ENCODE results near the gene TRIO. TPM values are rescaled to one million over a fixed set of nuclear protein-coding genes. Genes with fewer than 3 reads are reported as not detected.

TRIO gene
- total RNA-seq, 1 donor from 2014 or later: 89.8 TPM

- intact Hi-C loops (cut with DNase I): loop anchor here (2.0 to 5.0 kb wide), 4 partner anchors 38 to 124 kb away; no protein-coding TSS in a partner anchor
- peak; percentile 81 for DNase-seq (ENCODE audit: low spot score)
These were observed 1.7 kb downstream of the TRIO start for GRCh38 chr5:14144586-14145434.

- intact Hi-C loops (cut with DNase I): loop anchor here (2.0 kb wide), 2 partner anchors 53 to 123 kb away; no protein-coding TSS in a partner anchor
- DNase-seq (ENCODE audit: low spot score): no peak
These were observed 2.5 kb downstream of the TRIO start for GRCh38 chr5:14145435-14146334.

- no peak for DNase-seq (ENCODE audit: low spot score)
- intact Hi-C loops (cut with DNase I): no loop called here
These were observed 3.6 kb downstream of the TRIO start for GRCh38 chr5:14146725-14147124.

GRCh38 chr5:14147210-14147609, 4.1 kb downstream of the TRIO start:
- no peak for DNase-seq (ENCODE audit: low spot score)
- intact Hi-C loops (cut with DNase I): no loop called here

- no peak for DNase-seq (ENCODE audit: low spot score)
- intact Hi-C loops (cut with DNase I): no loop called here
These were observed 5.3 kb downstream of the TRIO start for GRCh38 chr5:14148483-14148882.

GRCh38 chr5:14148890-14149671, 5.9 kb downstream of the TRIO start:
- DNase-seq (ENCODE audit: low spot score): no peak
- intact Hi-C loops (cut with DNase I): no loop called here

- intact Hi-C loops (cut with DNase I): no loop called here
- no peak for DNase-seq (ENCODE audit: low spot score)
These were observed 6.6 kb downstream of the TRIO start for GRCh38 chr5:14149672-14150274.

- no peak for DNase-seq (ENCODE audit: low spot score)
- intact Hi-C loops (cut with DNase I): no loop called here
These were observed 8.3 kb downstream of the TRIO start for GRCh38 chr5:14151416-14151815.

- intact Hi-C loops (cut with DNase I): no loop called here
- DNase-seq (ENCODE audit: low spot score): no peak
These were observed 10.1 kb downstream of the TRIO start for GRCh38 chr5:14153071-14153864.

GRCh38 chr5:14153932-14154731, 11.0 kb downstream of the TRIO start:
- intact Hi-C loops (cut with DNase I): loop anchor here (1.0 kb wide), 1 partner anchor 11 kb away; the partner anchor contains the start of gene TRIO
- DNase-seq (ENCODE audit: low spot score): peak; percentile 89

- intact Hi-C loops (cut with DNase I): no loop called here
- no peak for DNase-seq (ENCODE audit: low spot score)
These were observed 11.9 kb downstream of the TRIO start for GRCh38 chr5:14155075-14155474.

- DNase-seq (ENCODE audit: low spot score): no peak
- intact Hi-C loops (cut with DNase I): no loop called here
These were observed 12.6 kb downstream of the TRIO start for GRCh38 chr5:14155739-14156138.

GRCh38 chr5:14156290-14156649, 13.1 kb downstream of the TRIO start:
- DNase-seq (ENCODE audit: low spot score): no peak
- intact Hi-C loops (cut with DNase I): no loop called here

GRCh38 chr5:14156650-14157492, 13.7 kb downstream of the TRIO start:
- intact Hi-C loops (cut with DNase I): no loop called here
- DNase-seq (ENCODE audit: low spot score): no peak

- intact Hi-C loops (cut with DNase I): no loop called here
- DNase-seq (ENCODE audit: low spot score): no peak
These were observed 14.3 kb downstream of the TRIO start for GRCh38 chr5:14157493-14157782.

GRCh38 chr5:14158890-14159666, 15.9 kb downstream of the TRIO start:
- DNase-seq (ENCODE audit: low spot score): no peak
- intact Hi-C loops (cut with DNase I): no loop called here

All from cardiac septum (tissue), 1 donor.